ENCODE results near the gene SLC44A1.
"Not testable (repeated sequence)": the region's sequence is repeated elsewhere in the genome, so short reads cannot be mapped to it uniquely, and the experiment has no call there.

Gene SLC44A1

GRCh38 chr9:105257809-105258208 lies 13.4 kb downstream of the SLC44A1 start:
- no peak for DNase-seq (ENCODE audit: low spot score)
- TF ChIP-seq CTCF (IDR thresholded peaks at IDR 0.05): no peak
- Histone ChIP-seq H3K4me3 (no peak overlapping the region), H3K27ac (no peak overlapping the region)

- no peak for TF ChIP-seq CTCF (IDR thresholded peaks at IDR 0.05)
- H3K4me3 ChIP-seq: no peak overlapping the region
- no peak overlapping the region for H3K27ac ChIP-seq
- DNase-seq (ENCODE audit: low spot score): no peak
These were observed 13.8 kb downstream of the SLC44A1 start for GRCh38 chr9:105258225-105258737.

- no peak for DNase-seq (ENCODE audit: low spot score)
- Histone ChIP-seq H3K27ac (no peak overlapping the region), H3K4me3 (no peak overlapping the region)
- no peak for TF ChIP-seq CTCF (IDR thresholded peaks at IDR 0.05)
These were observed 14.8 kb downstream of the SLC44A1 start for GRCh38 chr9:105259274-105259673.

- Histone ChIP-seq H3K4me3 (no peak overlapping the region), H3K27ac (peak overlapping the region in 1 of 2 donors; percentile 31)
- DNase-seq (ENCODE audit: low spot score): no peak
- no peak for TF ChIP-seq CTCF (IDR thresholded peaks at IDR 0.05)
These were observed 15.5 kb downstream of the SLC44A1 start for GRCh38 chr9:105259731-105260612.

GRCh38 chr9:105262497-105262896 lies 18.0 kb downstream of the SLC44A1 start:
- Histone ChIP-seq H3K27ac (no peak overlapping the region), H3K4me3 (no peak overlapping the region)
- no peak for TF ChIP-seq CTCF (IDR thresholded peaks at IDR 0.05)
- DNase-seq (ENCODE audit: low spot score): no peak

- Histone ChIP-seq H3K27ac (no peak overlapping the region), H3K4me3 (no peak overlapping the region)
- TF ChIP-seq CTCF (IDR thresholded peaks at IDR 0.05): no peak
- no peak for DNase-seq (ENCODE audit: low spot score)
These were observed 19.9 kb downstream of the SLC44A1 start for GRCh38 chr9:105264380-105264779.

- DNase-seq (ENCODE audit: low spot score); H3K27ac ChIP-seq; H3K4me3 ChIP-seq: not testable (repeated sequence)
These were observed 23.8 kb downstream of the SLC44A1 start for GRCh38 chr9:105268254-105268653.
